SU-DHL-6 (cell line): Measurements from ENCODE around the gene TECPR2.

Experiments used
- EZH2phosphoT487 ChIP-seq: fragments of 200-600 bp; sonication (generic), shearing (Covaris generic); conservative IDR thresholded peaks from 2 replicates; pipeline ENCODE4 v1.6.1; 2018; ENCODE audit warnings: mild to moderate bottlenecking, antibody characterized with exemption, low read length, moderate library complexity, mixed read lengths
- TF ChIP-seq, protein P1 (sequence below): fragments of 200-600 bp; sonication (generic); IDR thresholded peaks from one replicate; pipeline ENCODE4 v1.5.1; 2017; ENCODE audit warnings: antibody characterized with exemption, mild to moderate bottlenecking, low read length, moderate library complexity; ENCODE audit not compliant: insufficient read depth, poor library complexity, severe bottlenecking

DNA sequence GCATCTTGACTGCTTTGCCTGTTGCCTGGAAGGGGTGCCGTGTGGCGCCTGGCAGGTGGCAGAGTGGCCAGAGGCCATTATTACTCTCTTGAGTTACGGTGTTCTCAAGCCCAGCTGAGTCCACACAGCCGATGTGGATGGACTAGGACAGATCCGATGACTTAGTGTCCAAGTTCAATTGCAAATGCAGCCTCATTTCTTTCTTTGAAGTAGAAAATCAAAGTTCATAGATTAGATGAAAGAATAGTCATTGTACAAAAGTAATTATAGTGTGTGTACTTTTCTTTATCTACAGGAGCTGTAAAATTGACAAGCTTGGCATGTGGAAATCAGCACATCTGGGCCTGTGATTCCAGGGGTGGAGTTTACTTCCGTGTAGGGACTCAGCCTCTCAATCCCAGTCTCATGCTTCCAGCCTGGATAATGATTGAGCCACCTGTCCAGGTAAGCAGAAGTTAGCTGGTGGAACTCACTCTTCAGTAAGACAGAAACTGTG, 102.2 kb downstream of the TECPR2 start:
- TF ChIP-seq, protein P1, sequence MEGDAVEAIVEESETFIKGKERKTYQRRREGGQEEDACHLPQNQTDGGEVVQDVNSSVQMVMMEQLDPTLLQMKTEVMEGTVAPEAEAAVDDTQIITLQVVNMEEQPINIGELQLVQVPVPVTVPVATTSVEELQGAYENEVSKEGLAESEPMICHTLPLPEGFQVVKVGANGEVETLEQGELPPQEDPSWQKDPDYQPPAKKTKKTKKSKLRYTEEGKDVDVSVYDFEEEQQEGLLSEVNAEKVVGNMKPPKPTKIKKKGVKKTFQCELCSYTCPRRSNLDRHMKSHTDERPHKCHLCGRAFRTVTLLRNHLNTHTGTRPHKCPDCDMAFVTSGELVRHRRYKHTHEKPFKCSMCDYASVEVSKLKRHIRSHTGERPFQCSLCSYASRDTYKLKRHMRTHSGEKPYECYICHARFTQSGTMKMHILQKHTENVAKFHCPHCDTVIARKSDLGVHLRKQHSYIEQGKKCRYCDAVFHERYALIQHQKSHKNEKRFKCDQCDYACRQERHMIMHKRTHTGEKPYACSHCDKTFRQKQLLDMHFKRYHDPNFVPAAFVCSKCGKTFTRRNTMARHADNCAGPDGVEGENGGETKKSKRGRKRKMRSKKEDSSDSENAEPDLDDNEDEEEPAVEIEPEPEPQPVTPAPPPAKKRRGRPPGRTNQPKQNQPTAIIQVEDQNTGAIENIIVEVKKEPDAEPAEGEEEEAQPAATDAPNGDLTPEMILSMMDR = no peak
- no peak for TF ChIP-seq EZH2phosphoT487
